Thymus (tissue), 11 donors: ENCODE data around the gene SPATA7. TPM values are rescaled to one million over a fixed set of nuclear protein-coding genes. Genes with fewer than 3 reads are reported as not detected.

ENCODE experiments used
- DNase-seq, 9 donors: peaks; one replicate each; pipeline ENCODE4 v3.0.0-alpha.2; 2013; ENCODE audit warnings: low spot score in 9 of 9, low read depth in 6 of 9, missing footprints in 1 of 9
- H3K27ac ChIP-seq, 2 donors: one replicate each; pipeline ENCODE4 v1.5.1; 2013; ENCODE audit warnings: control low read depth in 1 of 2, low read depth in 1 of 2, low read length in 1 of 2, mild to moderate bottlenecking in 1 of 2, moderate library complexity in 1 of 2
- H3K27me3 ChIP-seq, 2 donors: one replicate each; pipeline ENCODE4 v1.5.1; 2013; ENCODE audit warnings: low read length in 1 of 2; ENCODE audit not compliant: control insufficient read depth in 2 of 2, insufficient read depth in 1 of 2
- H3K36me3 ChIP-seq, 2 donors: one replicate each; pipeline ENCODE4 v1.5.1; 2013; ENCODE audit warnings: low read length in 1 of 2, mild to moderate bottlenecking in 1 of 2, moderate library complexity in 1 of 2; ENCODE audit not compliant: control insufficient read depth in 2 of 2, insufficient read depth in 2 of 2
- H3K4me1 ChIP-seq, 2 donors: one replicate each; pipeline ENCODE4 v1.5.1; 2013; ENCODE audit warnings: low read length in 2 of 2; ENCODE audit not compliant: control insufficient read depth in 2 of 2, insufficient read depth in 2 of 2
- H3K4me3 ChIP-seq, 2 donors: one replicate each; pipeline ENCODE4 v1.5.1; 2013; ENCODE audit warnings: low read length in 2 of 2, control low read depth in 1 of 2, mild to moderate bottlenecking in 1 of 2
- H3K9me3 ChIP-seq, 2 donors: one replicate each; pipeline ENCODE4 v1.5.1; 2013; ENCODE audit warnings: low read length in 1 of 2, mild to moderate bottlenecking in 1 of 2; ENCODE audit not compliant: control insufficient read depth in 2 of 2, insufficient read depth in 1 of 2
- WGBS: extraction: QIAGEN DNeasy Blood & Tissue Kit; methylation state at CpG from one replicate; pipeline ENCODE4 v1.1.7; 2013; 5-methylcytosine and 5-hydroxymethylcytosine counted together
- polyA plus RNA-seq: library from polyadenylated mRNA; stranded (reverse); fragments of 200-250 nt; gene quantifications from one replicate; pipeline ENCODE4 v1.2.3, GENCODE V29; 2013
- total RNA-seq: library from RNA; stranded (reverse); fragments of 120-200 nt; gene quantifications from one replicate; pipeline ENCODE4 v1.2.4, GENCODE V29; 2013
- donor health status: healthy.

Gene SPATA7
- total and polyA plus RNA-seq, 2 donors, result 7.2 to 8.4 TPM

GRCh38 chr14:88426271-88426670 lies 40.8 kb downstream of the SPATA7 start:
- Histone ChIP-seq H3K4me1 (no peaks in the 10 kb centered on the region), H3K36me3 (peaks cover 0 to 2% of the 10 kb centered on the region in 2 donors), H3K27ac (no peak overlapping the region), H3K27me3 (no peaks in the 10 kb centered on the region), H3K4me3 (no peak overlapping the region), H3K9me3 (no peaks in the 10 kb centered on the region)
- WGBS, result 96% methylated on average over 7 of the region's 7 CpGs
- no peak for DNase-seq

- no peaks in the 10 kb centered on the region for H3K27me3 ChIP-seq
- no peaks in the 10 kb centered on the region for H3K9me3 ChIP-seq
- no peak for DNase-seq
- no peak overlapping the region for H3K27ac ChIP-seq
- no peaks in the 10 kb centered on the region for H3K4me1 ChIP-seq
- H3K36me3 ChIP-seq, result peaks cover 0 to 2% of the 10 kb centered on the region in 2 donors
- 95% methylated on average over 2 of the region's 2 CpGs for WGBS
- H3K4me3 ChIP-seq, result no peak overlapping the region
Measured at GRCh38 chr14:88430976-88431375, 45.5 kb downstream of the SPATA7 start.

GRCh38 chr14:88437658-88438057 lies 52.2 kb downstream of the SPATA7 start:
- Histone ChIP-seq H3K4me1 (no peaks in the 10 kb centered on the region), H3K27ac (no peak overlapping the region), H3K36me3 (no peaks in the 10 kb centered on the region), H3K9me3 (no peaks in the 10 kb centered on the region), H3K4me3 (no peak overlapping the region), H3K27me3 (no peaks in the 10 kb centered on the region)
- WGBS, result 98% methylated on average over 5 of the region's 5 CpGs
- DNase-seq, result no peak

GRCh38 chr14:88439088-88439487 lies 53.6 kb downstream of the SPATA7 start:
- Histone ChIP-seq H3K4me3 (no peak overlapping the region), H3K4me1 (no peaks in the 10 kb centered on the region), H3K27ac (no peak overlapping the region), H3K36me3 (no peaks in the 10 kb centered on the region), H3K9me3 (no peaks in the 10 kb centered on the region), H3K27me3 (no peaks in the 10 kb centered on the region)
- DNase-seq, result no peak
- WGBS, result 98% methylated on average over 2 of the region's 2 CpGs

GRCh38 chr14:88452231-88452630 lies 66.8 kb downstream of the SPATA7 start:
- Histone ChIP-seq H3K4me1 (no peaks in the 10 kb centered on the region), H3K9me3 (no peaks in the 10 kb centered on the region), H3K36me3 (no peaks in the 10 kb centered on the region), H3K27ac (no peak overlapping the region), H3K27me3 (no peaks in the 10 kb centered on the region), H3K4me3 (no peak overlapping the region)
- DNase-seq, result no peak
- WGBS, result 96% methylated on average over 4 of the region's 4 CpGs

GRCh38 chr14:88454886-88455285 lies 69.4 kb downstream of the SPATA7 start:
- no peaks in the 10 kb centered on the region for H3K9me3 ChIP-seq
- H3K4me1 ChIP-seq, result no peaks in the 10 kb centered on the region
- H3K27ac ChIP-seq, result no peak overlapping the region
- DNase-seq, result no peak
- no peaks in the 10 kb centered on the region for H3K27me3 ChIP-seq
- H3K36me3 ChIP-seq, result no peaks in the 10 kb centered on the region
- 95% methylated on average over 2 of the region's 2 CpGs for WGBS
- H3K4me3 ChIP-seq, result no peak overlapping the region

- H3K4me1 ChIP-seq, result no peaks in the 10 kb centered on the region
- H3K4me3 ChIP-seq, result no peak overlapping the region
- no peaks in the 10 kb centered on the region for H3K36me3 ChIP-seq
- H3K27me3 ChIP-seq, result no peaks in the 10 kb centered on the region
- 93% methylated on average over 4 of the region's 4 CpGs for WGBS
- DNase-seq, result peak in 2 of 9 donors; percentile 2 to 30
- no peak overlapping the region for H3K27ac ChIP-seq
- no peaks in the 10 kb centered on the region for H3K9me3 ChIP-seq
Measured at GRCh38 chr14:88463318-88463717, 77.9 kb downstream of the SPATA7 start.

- DNase-seq, result no peak
- 100% methylated on average over 1 of the region's 1 CpG for WGBS
- H3K27ac ChIP-seq, result no peak overlapping the region
- H3K27me3 ChIP-seq, result no peaks in the 10 kb centered on the region
- H3K4me3 ChIP-seq, result no peak overlapping the region
- no peaks in the 10 kb centered on the region for H3K4me1 ChIP-seq
- H3K9me3 ChIP-seq, result no peaks in the 10 kb centered on the region
- H3K36me3 ChIP-seq, result no peaks in the 10 kb centered on the region
Measured at GRCh38 chr14:88468406-88468805, 82.9 kb downstream of the SPATA7 start.

- no peaks in the 10 kb centered on the region for H3K36me3 ChIP-seq
- 98% methylated on average over 7 of the region's 7 CpGs for WGBS
- no peak for DNase-seq
Measured at GRCh38 chr14:88470542-88471440, 85.3 kb downstream of the SPATA7 start.

More at GRCh38 chr14:88470542-88471440, 85.3 kb downstream of the SPATA7 start:
- Histone ChIP-seq H3K4me3 (no peak overlapping the region), H3K4me1 (no peaks in the 10 kb centered on the region), H3K9me3 (no peaks in the 10 kb centered on the region), H3K27me3 (no peaks in the 10 kb centered on the region), H3K27ac (no peak overlapping the region)
